T-helper 1 cell (primary cell): Measurements from ENCODE around the gene C17orf58.

Source experiments
- DNase-seq, 5 donors: peaks; one replicate each; pipeline ENCODE4 v3.0.0-alpha.2; 2012 to 2020

C17orf58 gene

GRCh38 chr17:67950945-67951344, 45.3 kb downstream of the C17orf58 start:
- no peak for DNase-seq

GRCh38 chr17:67947325-67947813, 48.9 kb downstream of the C17orf58 start:
- no peak for DNase-seq

DNA sequence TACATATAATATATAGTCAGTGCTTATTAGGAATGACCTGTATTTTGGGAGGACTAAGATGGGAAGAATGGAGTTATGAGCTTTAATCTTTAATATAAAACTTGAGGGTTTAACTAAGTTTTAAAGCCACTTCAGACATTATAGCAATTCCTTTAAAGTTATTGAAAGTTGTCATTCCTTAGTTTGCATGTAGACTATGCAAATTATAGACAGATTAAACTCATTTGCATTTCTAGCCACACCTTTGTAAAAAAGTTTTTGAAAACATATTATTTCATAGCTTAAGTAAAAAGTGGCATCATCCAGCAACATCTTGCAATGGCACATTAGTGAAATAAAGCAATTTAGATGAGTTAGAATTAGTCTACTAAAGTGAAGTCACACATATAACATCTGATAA, 49.8 kb downstream of the C17orf58 start:
- DNase-seq, result no peak

GRCh38 chr17:67944035-67944434, 52.2 kb downstream of the C17orf58 start:
- no peak for DNase-seq

GRCh38 chr17:67942810-67943209, 53.5 kb downstream of the C17orf58 start:
- DNase-seq, result no peak
